Brain microvascular endothelial cell (primary cell): ENCODE results near the gene TOP2B.
A peak's percentile ranks its signal among the peaks of the same experiment; 100 is the strongest.

ENCODE experiments used
- DNase-seq: peaks from one replicate; pipeline ENCODE4 v3.0.0-alpha.2; 2020
- H3K27ac ChIP-seq: fragments of 250-450 bp; sonication (Bioruptor Pico); 2 replicates; pipeline ENCODE4 v1.5.1; 2020; ENCODE audit warnings: mild to moderate bottlenecking, moderate library complexity
- H3K27me3 ChIP-seq: fragments of 250-450 bp; sonication (Bioruptor Pico); replicated peaks from 2 replicates; pipeline ENCODE4 v1.5.1; 2020; ENCODE audit warnings: mild to moderate bottlenecking
- H3K36me3 ChIP-seq: fragments of 250-450 bp; sonication (Bioruptor Pico); replicated peaks from 2 replicates; pipeline ENCODE4 v1.5.1; 2020; ENCODE audit warnings: mild to moderate bottlenecking
- H3K4me3 ChIP-seq: 2 replicates; pipeline ENCODE4 v1.5.1; 2011; ENCODE audit warnings: low read depth, mild to moderate bottlenecking, control low read depth, low read length, moderate library complexity
- CTCF ChIP-seq: IDR thresholded peaks from 2 replicates; pipeline ENCODE4 v1.5.1; 2011; ENCODE audit warnings: low read depth, mild to moderate bottlenecking, moderate library complexity, low read length, control low read depth, inconsistent platforms; ENCODE audit errors: missing control alignments
- in situ Hi-C: cut with HindIII; loops from 2 replicates; pipeline ENCODE4 v1.10.0; 2017; ENCODE audit warnings: low sequenced_read_pairs, low pct_ligation_motif_present

The TOP2B gene

GRCh38 chr3:25665315-25666280, 891 bp upstream of the TOP2B start:
- in situ Hi-C loops, result no loop called here
- no peaks in the 10 kb centered on the region for H3K36me3 ChIP-seq
- H3K4me3 ChIP-seq, result peak overlapping the region; percentile 86
- no peak for TF ChIP-seq CTCF
- H3K27me3 ChIP-seq, result no peaks in the 10 kb centered on the region
- DNase-seq, result no peak
- peak overlapping the region; percentile 91 for H3K27ac ChIP-seq

- in situ Hi-C loops, result no loop called here
- TF ChIP-seq CTCF, result no peak
Observed at GRCh38 chr3:25663869-25664811, 567 bp downstream of the TOP2B start.

GRCh38 chr3:25663347-25663868, 1.3 kb downstream of the TOP2B start:
- in situ Hi-C loops, result no loop called here
- Histone ChIP-seq H3K27ac (peak overlapping the region; percentile 91), H3K27me3 (no peaks in the 10 kb centered on the region), H3K4me3 (peak overlapping the region; percentile 86), H3K36me3 (no peaks in the 10 kb centered on the region)
- DNase-seq, result no peak
- no peak for TF ChIP-seq CTCF

More at GRCh38 chr3:25663869-25664811, 567 bp downstream of the TOP2B start:
- DNase-seq, result peak; percentile 39
- H3K36me3 ChIP-seq, result no peaks in the 10 kb centered on the region
- H3K4me3 ChIP-seq, result peak overlapping the region; percentile 86
- H3K27ac ChIP-seq, result peak overlapping the region; percentile 91
- H3K27me3 ChIP-seq, result no peaks in the 10 kb centered on the region

GRCh38 chr3:25662736-25663320, 1.9 kb downstream of the TOP2B start:
- in situ Hi-C loops, result no loop called here

More at GRCh38 chr3:25662736-25663320, 1.9 kb downstream of the TOP2B start:
- DNase-seq, result no peak
- H3K27ac ChIP-seq, result peak overlapping the region; percentile 91
- peak overlapping the region; percentile 86 for H3K4me3 ChIP-seq
- no peaks in the 10 kb centered on the region for H3K36me3 ChIP-seq
- TF ChIP-seq CTCF, result no peak
- no peaks in the 10 kb centered on the region for H3K27me3 ChIP-seq
